ENCODE data around the gene GADD45A.

- TF ChIP-seq CTCF (IDR thresholded peaks at IDR 0.05; ENCODE audit: low read length), result no peak
- TF ChIP-seq EZH2 (optimal IDR thresholded peaks at IDR 0.05; ENCODE audit: low read depth, low read length), result no peak
Measured at GRCh38 chr1:67696708-67697107, 11.7 kb downstream of the GADD45A start.
